PC-9 (cell line): ENCODE data around the gene MTHFD2.

ENCODE experiments used
- CTCF ChIP-seq: fragments of 200-600 bp; sonication (generic); conservative IDR thresholded peaks from 2 replicates; pipeline ENCODE4 v1.6.1; 2017; ENCODE audit warnings: mixed run types, antibody characterized with exemption, mild to moderate bottlenecking, moderate library complexity
- EZH2 ChIP-seq: fragments of 200-600 bp; sonication (generic); IDR thresholded peaks from 2 replicates; pipeline ENCODE4 v1.8.0; 2017; ENCODE audit warnings: antibody characterized with exemption, low read depth

DNA sequence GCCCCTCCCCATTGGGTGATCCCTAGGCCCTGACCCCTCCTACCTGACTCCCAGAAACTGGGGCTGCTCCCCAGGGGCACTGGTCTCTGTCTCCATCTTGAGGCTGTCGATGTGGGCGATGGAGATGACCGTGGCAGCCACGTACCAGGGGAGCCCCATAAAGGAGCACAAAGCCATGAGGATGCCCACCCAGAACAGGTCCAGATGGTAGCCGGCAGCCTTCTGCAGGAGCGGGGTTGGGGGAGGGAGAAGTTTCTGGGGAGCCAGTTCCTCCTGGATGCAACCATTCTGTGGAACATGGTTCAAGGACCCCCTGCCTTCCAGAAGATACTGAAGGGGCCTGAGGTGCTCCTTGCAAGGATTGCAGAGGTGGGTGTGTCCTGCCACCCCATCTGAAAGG, 34.0 kb downstream of the MTHFD2 start:
- TF ChIP-seq CTCF: no peak
- TF ChIP-seq EZH2: no peak
